Astrocyte (in vitro differentiated cells and primary cell): ENCODE measurements around the gene PBRM1. TPM values are rescaled to one million over a fixed set of nuclear protein-coding genes. Genes with fewer than 3 reads are reported as not detected.

ENCODE experiments used
- DNase-seq: peaks from one replicate; pipeline ENCODE4 v3.0.0-alpha.2; 2010; ENCODE audit warnings: low read depth
- FAIRE-seq: peaks from 2 replicates; lab custom pipeline; 2011; peaks lifted over from hg19 to GRCh38; lab: Jason Lieb, UNC
- H2AFZ ChIP-seq: 2 replicates; pipeline ENCODE4 v1.6.0; 2012; ENCODE audit warnings: low read depth, low read length, inconsistent platforms
- H3K27ac ChIP-seq: 2 replicates; pipeline ENCODE4 v1.5.1; 2011; ENCODE audit warnings: low read depth, low read length, inconsistent platforms
- H3K27me3 ChIP-seq: 2 replicates; pipeline ENCODE4 v1.6.0; 2011; ENCODE audit warnings: low read length, inconsistent platforms; ENCODE audit not compliant: insufficient read depth
- H3K36me3 ChIP-seq: 2 replicates; pipeline ENCODE4 v1.5.1; 2011; ENCODE audit warnings: low read length, inconsistent platforms; ENCODE audit not compliant: insufficient read depth
- H3K4me1 ChIP-seq: 2 replicates; pipeline ENCODE4 v1.5.1; 2011; ENCODE audit warnings: low read length, inconsistent platforms; ENCODE audit not compliant: insufficient read depth
- H3K4me2 ChIP-seq: 2 replicates; pipeline ENCODE4 v1.6.0; 2012; ENCODE audit warnings: low read length, inconsistent platforms
- H3K4me3 ChIP-seq: 2 replicates; pipeline ENCODE4 v1.5.1; 2011; ENCODE audit warnings: low read depth, mild to moderate bottlenecking, low read length, inconsistent platforms; ENCODE audit not compliant: insufficient read depth
- H3K79me2 ChIP-seq: 2 replicates; pipeline ENCODE4 v1.6.0; 2012; ENCODE audit warnings: mild to moderate bottlenecking, low read length, inconsistent platforms; ENCODE audit not compliant: insufficient read depth
- H3K9ac ChIP-seq: 2 replicates; pipeline ENCODE4 v1.6.0; 2012; ENCODE audit warnings: mild to moderate bottlenecking, low read length, inconsistent platforms
- H3K9me3 ChIP-seq: 2 replicates; pipeline ENCODE4 v1.5.1; 2012; ENCODE audit warnings: low read depth, mild to moderate bottlenecking, low read length, inconsistent platforms; ENCODE audit not compliant: insufficient read depth
- H4K20me1 ChIP-seq: 2 replicates; pipeline ENCODE4 v1.6.0; 2012; ENCODE audit warnings: low read length, inconsistent platforms; ENCODE audit not compliant: insufficient read depth
- H3K27ac Mint-ChIP-seq: one replicate; pipeline ENCODE4 v1.8.0; 2021; ENCODE audit warnings: mild to moderate bottlenecking, mixed read lengths; ENCODE audit not compliant: unreplicated experiment
- H3K27me3 Mint-ChIP-seq: one replicate; pipeline ENCODE4 v1.8.0; 2021; ENCODE audit warnings: low read depth, mixed read lengths; ENCODE audit not compliant: unreplicated experiment
- H3K36me3 Mint-ChIP-seq: one replicate; pipeline ENCODE4 v1.8.0; 2021; ENCODE audit warnings: low read depth, mixed read lengths; ENCODE audit not compliant: unreplicated experiment
- H3K4me1 Mint-ChIP-seq: one replicate; pipeline ENCODE4 v1.8.0; 2021; ENCODE audit warnings: low read depth, mixed read lengths; ENCODE audit not compliant: unreplicated experiment
- H3K4me3 Mint-ChIP-seq: one replicate; pipeline ENCODE4 v1.8.0; 2021; ENCODE audit warnings: mild to moderate bottlenecking, moderate library complexity, mixed read lengths; ENCODE audit not compliant: unreplicated experiment
- H3K9me3 Mint-ChIP-seq: one replicate; pipeline ENCODE4 v1.8.0; 2021; ENCODE audit warnings: mild to moderate bottlenecking, mixed read lengths; ENCODE audit not compliant: unreplicated experiment
- EZH2 ChIP-seq: IDR thresholded peaks from 2 replicates; pipeline ENCODE4 v1.6.1; 2012; ENCODE audit warnings: mild to moderate bottlenecking, low read length, inconsistent platforms; ENCODE audit not compliant: insufficient read depth
- total RNA-seq: library from RNA; stranded (reverse); gene quantifications from 2 replicates; pipeline ENCODE4 v1.2.1, GENCODE V29; 2021
- TF ChIP-seq, protein P1 (sequence below): IDR thresholded peaks from 2 replicates; pipeline ENCODE4 v1.5.1; 2011; ENCODE audit warnings: low read depth, mild to moderate bottlenecking, inconsistent platforms, low read length, moderate library complexity; ENCODE audit not compliant: insufficient read depth

Gene PBRM1
- total RNA-seq, 1 donor from 2014 or later = 54.5 TPM

GRCh38 chr3:52533623-52534280, 152.0 kb downstream of the PBRM1 start, which contains the start of gene NT5DC2:
Gene NT5DC2 (minus strand): TSS chr3:52533857. CDS start chr3:52533737, 120 bp downstream.
- H3K4me1 Mint-ChIP-seq = peaks cover 19% of the 10 kb centered on the region
- FAIRE-seq = no peak
- DNase-seq = peak; percentile 27
- peaks cover 10% of the 10 kb centered on the region for H3K36me3 Mint-ChIP-seq
- no peaks in the 10 kb centered on the region for H3K27me3 Mint-ChIP-seq
- Histone ChIP-seq H3K9me3 (no peaks in the 10 kb centered on the region), H3K4me3 (peak within 1 kb of the TSS; percentile 68), H3K36me3 (peaks cover 3% of the 10 kb centered on the region), H3K4me2 (peak within 1 kb of the TSS; percentile 92), H3K79me2 (peaks cover 77% of the 10 kb centered on the region), H2AFZ (peak within 1 kb of the TSS; percentile 44), H4K20me1 (peaks cover 54% of the 10 kb centered on the region), H3K9ac (peak within 1 kb of the TSS; percentile 82), H3K27ac (peak within 1 kb of the TSS; percentile 70), H3K4me1 (peaks cover 60% of the 10 kb centered on the region), H3K27me3 (no peaks in the 10 kb centered on the region)
- TF ChIP-seq EZH2 = no peak
- peak within 1 kb of the TSS; percentile 88 for H3K4me3 Mint-ChIP-seq
- no peaks in the 10 kb centered on the region for H3K9me3 Mint-ChIP-seq
- peak within 1 kb of the TSS; percentile 92 for H3K27ac Mint-ChIP-seq

DNA sequence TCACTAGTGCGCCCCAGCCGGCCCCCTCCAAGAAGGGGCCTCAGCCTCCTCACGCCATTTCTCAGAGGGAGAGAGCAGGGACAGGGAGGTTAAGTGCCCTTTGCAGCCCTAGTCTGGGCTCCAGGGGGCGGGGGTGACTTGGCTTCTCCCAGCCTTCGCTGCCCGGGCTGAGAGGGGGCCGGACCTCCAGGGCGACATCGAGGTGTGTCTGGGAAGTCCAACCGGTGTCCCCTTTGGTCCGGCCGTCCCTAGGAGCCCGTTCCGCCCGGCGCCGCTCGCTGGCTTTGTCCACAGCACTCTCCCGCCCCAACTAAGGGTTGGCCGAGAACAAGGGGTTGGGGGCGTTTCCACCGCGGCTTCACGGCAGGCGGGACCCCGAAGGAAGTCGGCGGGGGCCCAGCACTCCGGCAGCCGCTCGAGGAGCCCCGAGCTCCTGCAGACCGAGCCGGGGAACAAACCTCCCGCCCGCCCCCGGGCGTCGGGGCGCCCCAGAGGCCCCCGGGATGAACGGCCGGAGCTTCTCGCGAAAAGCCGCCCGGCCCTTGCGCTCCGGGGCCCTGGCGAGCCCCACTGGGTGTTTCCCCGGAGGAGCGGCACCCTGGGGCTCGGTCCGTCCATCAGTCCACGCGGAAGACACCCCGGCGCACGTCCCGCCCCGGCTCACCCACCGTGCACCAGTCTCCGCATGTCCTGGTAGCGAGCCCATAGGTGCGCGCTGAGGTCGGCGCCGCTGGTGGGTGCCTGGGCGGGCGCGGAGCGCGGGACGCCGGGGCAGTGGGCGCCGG, 152.7 kb downstream of the PBRM1 start:
- DNase-seq (no peak), FAIRE-seq (no peak)
- Histone ChIP-seq H3K9ac (peak overlapping the region; percentile 82), H3K4me1 (peaks cover 55% of the 10 kb centered on the region), H3K4me2 (peak overlapping the region; percentile 92), H4K20me1 (peaks cover 53% of the 10 kb centered on the region), H3K27ac (peak overlapping the region; percentile 70), H3K36me3 (peaks cover 8% of the 10 kb centered on the region), H3K79me2 (peaks cover 74% of the 10 kb centered on the region), H2AFZ (no peak overlapping the region), H3K27me3 (no peaks in the 10 kb centered on the region), H3K9me3 (no peaks in the 10 kb centered on the region), H3K4me3 (peak overlapping the region; percentile 68)
- peaks cover 15% of the 10 kb centered on the region for H3K4me1 Mint-ChIP-seq
- H3K4me3 Mint-ChIP-seq = peak overlapping the region; percentile 88
- H3K27me3 Mint-ChIP-seq = no peaks in the 10 kb centered on the region
- H3K36me3 Mint-ChIP-seq = peaks cover 9% of the 10 kb centered on the region
- TF ChIP-seq, protein P1, sequence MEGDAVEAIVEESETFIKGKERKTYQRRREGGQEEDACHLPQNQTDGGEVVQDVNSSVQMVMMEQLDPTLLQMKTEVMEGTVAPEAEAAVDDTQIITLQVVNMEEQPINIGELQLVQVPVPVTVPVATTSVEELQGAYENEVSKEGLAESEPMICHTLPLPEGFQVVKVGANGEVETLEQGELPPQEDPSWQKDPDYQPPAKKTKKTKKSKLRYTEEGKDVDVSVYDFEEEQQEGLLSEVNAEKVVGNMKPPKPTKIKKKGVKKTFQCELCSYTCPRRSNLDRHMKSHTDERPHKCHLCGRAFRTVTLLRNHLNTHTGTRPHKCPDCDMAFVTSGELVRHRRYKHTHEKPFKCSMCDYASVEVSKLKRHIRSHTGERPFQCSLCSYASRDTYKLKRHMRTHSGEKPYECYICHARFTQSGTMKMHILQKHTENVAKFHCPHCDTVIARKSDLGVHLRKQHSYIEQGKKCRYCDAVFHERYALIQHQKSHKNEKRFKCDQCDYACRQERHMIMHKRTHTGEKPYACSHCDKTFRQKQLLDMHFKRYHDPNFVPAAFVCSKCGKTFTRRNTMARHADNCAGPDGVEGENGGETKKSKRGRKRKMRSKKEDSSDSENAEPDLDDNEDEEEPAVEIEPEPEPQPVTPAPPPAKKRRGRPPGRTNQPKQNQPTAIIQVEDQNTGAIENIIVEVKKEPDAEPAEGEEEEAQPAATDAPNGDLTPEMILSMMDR = no peak
- no peak for TF ChIP-seq EZH2
- no peaks in the 10 kb centered on the region for H3K9me3 Mint-ChIP-seq
- H3K27ac Mint-ChIP-seq = peak overlapping the region; percentile 66

DNA sequence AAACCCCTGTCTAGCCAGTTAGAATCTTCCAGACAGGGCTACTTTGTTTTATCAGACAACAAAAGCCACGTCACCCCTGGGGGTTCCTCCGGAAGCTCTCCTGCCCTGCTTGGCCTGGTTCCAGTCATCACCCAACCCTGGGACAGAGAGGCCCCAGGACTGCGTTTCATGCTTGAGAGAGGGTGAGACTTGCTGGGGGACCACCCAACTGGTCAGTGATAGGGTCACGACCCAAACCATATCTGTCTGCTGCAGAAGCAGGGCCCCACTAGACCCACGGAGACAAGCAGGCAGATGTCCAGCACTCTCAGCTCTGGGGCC, 153.2 kb downstream of the PBRM1 start:
- Histone ChIP-seq H3K9ac (peak overlapping the region; percentile 82), H3K4me2 (peak overlapping the region; percentile 92), H4K20me1 (peaks cover 53% of the 10 kb centered on the region), H3K27ac (peak overlapping the region; percentile 70), H3K4me3 (peak overlapping the region; percentile 68), H3K9me3 (no peaks in the 10 kb centered on the region), H3K36me3 (peaks cover 14% of the 10 kb centered on the region), H3K27me3 (no peaks in the 10 kb centered on the region), H3K4me1 (peaks cover 49% of the 10 kb centered on the region), H2AFZ (no peak overlapping the region), H3K79me2 (peaks cover 72% of the 10 kb centered on the region)
- H3K36me3 Mint-ChIP-seq = peaks cover 10% of the 10 kb centered on the region
- H3K4me3 Mint-ChIP-seq = peak overlapping the region; percentile 88
- peak; percentile 45 for DNase-seq
- H3K27ac Mint-ChIP-seq = peak overlapping the region; percentile 66
- H3K27me3 Mint-ChIP-seq = no peaks in the 10 kb centered on the region
- TF ChIP-seq, protein P1 = no peak
- TF ChIP-seq EZH2 = no peak
- peaks cover 10% of the 10 kb centered on the region for H3K4me1 Mint-ChIP-seq
- FAIRE-seq = no peak
- H3K9me3 Mint-ChIP-seq = no peaks in the 10 kb centered on the region
